Aorta (tissue), 5 donors: ENCODE measurements around the gene ENO2. TPM values are rescaled to one million over a fixed set of nuclear protein-coding genes. Genes with fewer than 3 reads are reported as not detected.
A peak's percentile ranks its signal among the peaks of the same experiment; 100 is the strongest.

Experiments used
- ATAC-seq: fragments of 200-7000 bp; cut with Tn5 transposase; one replicate; pipeline ENCODE4 v1.9.1; 2022; ENCODE audit warnings: moderate library complexity; ENCODE audit not compliant: low FRiP score
- DNase-seq, 2 donors: peaks; one replicate each; pipeline ENCODE4 v3.0.0-alpha.2; 2020
- H3K27ac ChIP-seq, 2 donors: one replicate each; pipeline ENCODE4 v1.5.1; 2013; ENCODE audit warnings: low read length in 2 of 2, mild to moderate bottlenecking in 2 of 2, moderate library complexity in 2 of 2, control low read depth in 1 of 2, inconsistent platforms in 1 of 2, low read depth in 1 of 2
- H3K27me3 ChIP-seq, 2 donors: one replicate each; pipeline ENCODE4 v1.6.1; 2013; ENCODE audit warnings: control low read depth in 1 of 2, low read length in 1 of 2, mild to moderate bottlenecking in 1 of 2, moderate library complexity in 1 of 2; ENCODE audit not compliant: insufficient read depth in 2 of 2, control insufficient read depth in 1 of 2
- H3K36me3 ChIP-seq, 2 donors: one replicate each; pipeline ENCODE4 v1.6.1; 2013; ENCODE audit warnings: control low read depth in 1 of 2, low read length in 1 of 2, mild to moderate bottlenecking in 1 of 2; ENCODE audit not compliant: insufficient read depth in 2 of 2, control insufficient read depth in 1 of 2
- H3K4me1 ChIP-seq, 2 donors: one replicate each; pipeline ENCODE4 v1.6.1; 2013; ENCODE audit warnings: low read length in 2 of 2, control low read depth in 1 of 2, mild to moderate bottlenecking in 1 of 2, moderate library complexity in 1 of 2; ENCODE audit not compliant: insufficient read depth in 2 of 2, control insufficient read depth in 1 of 2
- H3K4me3 ChIP-seq, 2 donors: one replicate each; pipeline ENCODE4 v1.5.1; 2013; ENCODE audit warnings: low read length in 2 of 2, control low read depth in 1 of 2, mild to moderate bottlenecking in 1 of 2
- H3K9me3 ChIP-seq: one replicate; pipeline ENCODE4 v1.6.1; 2013; ENCODE audit warnings: mild to moderate bottlenecking, low read length; ENCODE audit not compliant: control insufficient read depth
- WGBS, 2 donors: extraction: QIAGEN DNeasy Blood & Tissue Kit; methylation state at CpG; one replicate each; pipeline ENCODE4 v1.1.7; 2013; 5-methylcytosine and 5-hydroxymethylcytosine counted together
- intact Hi-C, 2 donors: fragments of 100-400 bp; cut with DNase I; formaldehyde crosslinking; loops; one replicate each; pipeline versions ENCODE4 v1.14.2 to v1.15.0; 2022
- polyA plus RNA-seq, 2 donors: library from polyadenylated mRNA; stranded (reverse); fragments of 200-250 nt; gene quantifications; one replicate each; pipeline ENCODE4 v1.2.3, GENCODE V29; 2013
- total RNA-seq, 2 donors: library from RNA; stranded (reverse); fragmentation: NEBNext Ultra II Directional; extraction: Animal tissue kit (Norgen Biotek cat#: 25700); gene quantifications; one replicate each; pipeline ENCODE4 v1.2.1, GENCODE V29; 2021
- donor health status: healthy with polysubstance abuse.
- donor health status: Bipolar disorder and iron deficiency.
- donor health status: DM: no; HTN: no; CAD: no.
- donor health status: DM: no; HTN: no; CAD: no.
- donor health status: DM: yes; HTN: yes; CAD: no.

The ENO2 gene
- total and polyA plus RNA-seq, 4 donors: 14.7 to 116 (median 69.3) TPM

DNA sequence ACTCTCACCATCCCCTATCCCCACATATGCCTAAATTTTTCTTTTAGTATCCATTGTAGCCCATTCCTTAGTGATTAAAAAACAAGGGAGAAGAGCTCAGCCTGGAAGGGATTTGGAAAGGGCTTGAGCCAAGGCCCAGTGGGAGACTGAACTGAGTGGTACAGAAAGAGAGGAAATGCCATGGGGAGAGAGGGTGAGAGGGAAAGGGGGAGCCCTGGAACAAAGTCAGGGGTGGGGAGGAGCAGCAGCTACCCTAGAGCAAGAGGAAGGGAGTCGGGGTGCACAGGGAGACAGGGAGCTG is 10.8 kb downstream of the ENO2 start:
- no peaks in the 10 kb centered on the region for H3K27me3 ChIP-seq
- intact Hi-C loops: loop anchor here (2.0 to 5.0 kb wide), 2 partner anchors 40 to 58 kb away; partner anchors contain the start of gene TPI1 (in 1 of the 2)
- WGBS, 2 donors: 0 to 8% methylated on average over 1 of the region's 1 CpG
- peak overlapping the region; percentile 68 to 94 for H3K27ac ChIP-seq
- no peaks in the 10 kb centered on the region for H3K36me3 ChIP-seq
- H3K4me3 ChIP-seq: no peak overlapping the region
- DNase-seq (no peak), ATAC-seq (no peak)
- H3K9me3 ChIP-seq: no peaks in the 10 kb centered on the region
- H3K4me1 ChIP-seq: no peaks in the 10 kb centered on the region

DNA sequence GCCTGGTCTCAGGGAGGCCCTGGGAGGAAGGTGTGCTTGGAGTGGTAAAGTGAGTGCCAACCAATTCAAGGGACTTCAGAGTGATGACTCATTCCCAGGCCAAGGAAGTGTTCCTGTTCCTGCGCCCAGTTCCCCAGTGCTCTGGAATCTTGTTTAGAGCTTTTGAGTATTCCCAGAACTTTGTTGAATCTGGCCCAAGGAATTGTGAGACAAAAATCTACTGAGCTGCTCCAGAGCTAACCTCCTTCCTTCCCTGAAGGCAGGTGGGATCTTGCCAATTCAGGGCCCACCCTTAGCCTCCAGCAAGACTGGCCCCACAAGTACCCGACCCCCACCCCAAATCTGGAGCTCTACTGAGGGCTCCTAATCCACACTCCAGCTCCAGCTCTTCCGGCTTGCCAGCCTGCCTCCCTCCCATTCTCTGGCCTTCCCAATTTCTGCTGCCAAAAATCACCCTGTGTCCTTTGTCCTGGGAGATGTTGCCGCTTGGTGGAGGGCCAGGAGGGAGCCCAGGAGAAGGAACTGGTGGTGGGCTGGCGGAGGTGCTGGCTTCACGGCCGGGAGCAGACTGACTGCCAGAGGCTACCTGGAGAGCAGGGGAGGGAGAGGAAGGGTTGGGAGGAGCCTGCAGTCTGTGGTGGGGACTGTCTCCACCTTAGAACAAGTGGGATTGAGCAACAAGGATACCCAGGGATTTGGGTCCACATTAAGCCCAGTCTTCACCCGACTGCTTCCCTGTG is 11.3 kb downstream of the ENO2 start:
- Histone ChIP-seq H3K4me3 (peak overlapping the region; percentile 4 to 28), H3K27me3 (no peaks in the 10 kb centered on the region), H3K9me3 (no peaks in the 10 kb centered on the region), H3K4me1 (no peaks in the 10 kb centered on the region), H3K36me3 (no peaks in the 10 kb centered on the region), H3K27ac (peak overlapping the region; percentile 96)
- DNase-seq (peak; percentile 81 to 89), ATAC-seq (peak; percentile 83)
- intact Hi-C loops: loop anchor here (2.0 to 5.0 kb wide), 2 partner anchors 39 to 58 kb away; partner anchors contain the start of gene TPI1 (in 1 of the 2)
- WGBS, 2 donors: 0 to 4% methylated on average over 8 of the region's 8 CpGs

DNA sequence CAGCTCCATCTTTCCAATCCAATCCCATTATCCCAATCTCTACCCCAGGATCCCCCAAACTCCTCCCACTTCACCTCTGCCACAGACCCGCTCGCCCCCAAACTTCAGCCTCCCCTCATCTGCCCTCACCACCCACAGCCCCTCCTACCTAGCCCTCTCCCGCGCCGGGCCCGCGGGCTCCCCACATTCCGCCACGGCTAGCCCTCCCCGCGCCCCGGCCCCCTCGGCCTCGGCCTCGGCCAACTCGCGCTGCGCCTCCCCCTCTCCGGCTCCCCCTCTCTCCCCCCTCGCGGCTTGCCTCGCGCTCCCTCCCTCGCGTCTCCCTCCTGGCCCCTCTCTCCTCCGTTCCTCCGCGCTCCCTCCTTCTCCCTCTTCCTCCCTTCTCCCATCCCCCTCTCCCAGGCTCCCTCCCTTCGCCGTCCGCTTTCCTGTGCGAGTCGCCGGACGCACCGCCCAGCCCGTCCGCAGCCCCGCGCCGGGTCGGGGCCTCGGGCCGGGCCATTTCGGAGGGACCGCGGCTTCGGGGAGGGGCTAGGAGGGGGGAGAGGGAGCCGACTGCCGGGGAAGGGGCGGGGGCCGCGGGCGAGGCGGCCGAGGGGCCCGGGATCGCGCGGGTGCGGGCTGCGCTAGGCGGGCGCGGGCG is 13.1 kb downstream of the ENO2 start, which contains the start of gene ATN1:
Gene ATN1, plus strand, starts transcription at position 581 of the 643 bp plus-strand sequence. CDS start 6,043 bp downstream, outside the sequence.
- DNase-seq (peak; percentile 93 to 95), ATAC-seq (peak; percentile 71)
- no peaks in the 10 kb centered on the region for H3K36me3 ChIP-seq
- intact Hi-C loops: loop anchor here in 1 of 2 donors (5.0 kb wide), 1 partner anchor 60 kb away; the partner anchor contains the start of gene TPI1
- no peaks in the 10 kb centered on the region for H3K27me3 ChIP-seq
- peak within 1 kb of the TSS; percentile 97 to 99 for H3K4me3 ChIP-seq
- 0 to 1% methylated on average over 39 to 66 of the region's 66 CpGs for WGBS, 2 donors
- H3K9me3 ChIP-seq: no peaks in the 10 kb centered on the region
- no peaks in the 10 kb centered on the region for H3K4me1 ChIP-seq
- peak within 1 kb of the TSS; percentile 96 for H3K27ac ChIP-seq

DNA sequence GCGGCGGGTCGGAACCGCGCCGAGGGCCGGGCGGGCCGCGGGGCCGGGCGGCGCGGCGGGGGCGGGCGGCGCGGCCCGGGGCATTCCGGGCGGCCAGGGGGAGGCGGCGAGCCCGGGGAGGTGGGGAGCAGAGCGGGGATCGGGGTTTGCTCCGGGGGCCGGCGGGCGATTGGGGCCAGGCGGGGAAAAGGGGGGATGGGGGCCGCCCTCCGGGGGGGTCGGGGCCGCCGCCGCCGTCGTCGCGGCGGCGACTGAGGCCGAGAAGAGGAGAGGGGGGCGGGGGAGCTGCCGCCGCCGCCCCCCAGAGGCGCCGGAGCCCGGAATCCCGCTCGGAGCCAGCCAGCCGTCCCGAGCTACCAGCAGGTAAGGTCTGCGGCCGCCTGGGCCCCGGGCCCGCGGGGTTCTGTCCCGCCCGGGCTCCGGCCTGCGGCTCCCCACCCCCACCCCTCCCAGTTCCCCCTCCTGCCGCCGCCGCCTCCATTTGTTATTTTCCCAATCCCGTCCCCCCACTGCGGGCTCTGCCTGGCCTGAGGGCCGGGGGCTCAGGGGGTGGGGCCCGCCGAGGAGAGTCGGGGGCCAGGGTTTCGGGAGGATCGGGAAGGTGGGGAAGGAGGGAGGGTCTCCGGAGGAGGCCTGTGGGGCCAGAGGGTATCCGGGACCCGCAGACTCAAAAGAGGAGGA is 13.8 kb downstream of the ENO2 start:
- intact Hi-C loops: loop anchor here in 1 of 2 donors (5.0 kb wide), 1 partner anchor 61 kb away; the partner anchor contains the start of gene TPI1
- Histone ChIP-seq H3K4me1 (no peaks in the 10 kb centered on the region), H3K27me3 (no peaks in the 10 kb centered on the region), H3K4me3 (peak overlapping the region; percentile 97 to 99), H3K27ac (peak overlapping the region; percentile 49 to 96), H3K36me3 (no peaks in the 10 kb centered on the region), H3K9me3 (no peaks in the 10 kb centered on the region)
- DNase-seq (peak; percentile 53 to 79), ATAC-seq (no peak)
- 1 to 2% methylated on average over 17 to 79 of the region's 79 CpGs for WGBS, 2 donors

DNA sequence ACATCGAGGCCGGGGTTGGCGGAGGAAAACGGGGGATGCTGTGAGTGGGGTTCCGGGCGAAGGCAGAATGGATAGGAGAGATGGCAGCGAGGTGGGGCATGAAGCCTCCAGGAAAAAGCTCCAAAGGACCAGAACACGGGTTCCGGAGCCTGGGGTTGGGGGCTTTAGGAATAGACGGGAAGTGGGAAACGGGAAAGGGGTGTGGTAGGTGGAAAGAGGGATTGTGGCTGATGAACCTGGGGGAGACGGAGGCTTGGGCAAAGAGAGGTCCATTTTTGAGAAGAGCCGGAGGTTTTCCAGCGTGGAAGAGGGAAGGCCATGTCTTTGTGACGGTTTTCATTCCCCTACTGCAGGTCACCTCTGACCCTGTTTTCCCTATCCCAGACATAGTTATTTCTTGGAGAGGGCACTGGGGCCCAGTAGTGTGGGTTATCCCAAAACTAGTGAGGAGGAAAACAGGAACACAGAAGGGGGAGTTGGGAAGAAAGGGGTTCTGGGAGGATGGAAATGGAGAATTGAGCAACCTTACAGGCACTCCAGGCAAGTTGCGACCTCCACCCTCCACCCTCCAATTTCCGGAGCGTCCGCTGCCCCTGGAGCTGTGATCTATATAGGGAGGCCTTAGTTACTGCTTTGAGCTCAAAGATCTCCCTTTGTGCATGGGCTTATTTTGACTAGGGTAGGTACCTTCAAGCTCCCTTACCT is 14.5 kb downstream of the ENO2 start:
- WGBS, 2 donors: 2% methylated on average over 19 of the region's 19 CpGs
- Histone ChIP-seq H3K9me3 (no peaks in the 10 kb centered on the region), H3K27me3 (no peaks in the 10 kb centered on the region), H3K27ac (peak overlapping the region; percentile 49 to 96), H3K36me3 (peaks cover 0 to 1% of the 10 kb centered on the region in 2 donors), H3K4me3 (peak overlapping the region; percentile 97 to 99), H3K4me1 (no peaks in the 10 kb centered on the region)
- intact Hi-C loops: loop anchor here in 1 of 2 donors (5.0 kb wide), 1 partner anchor 62 kb away; the partner anchor contains the start of gene TPI1
- no peak for ATAC-seq
- DNase-seq: peak in 1 of 2 donors; percentile 35

DNA sequence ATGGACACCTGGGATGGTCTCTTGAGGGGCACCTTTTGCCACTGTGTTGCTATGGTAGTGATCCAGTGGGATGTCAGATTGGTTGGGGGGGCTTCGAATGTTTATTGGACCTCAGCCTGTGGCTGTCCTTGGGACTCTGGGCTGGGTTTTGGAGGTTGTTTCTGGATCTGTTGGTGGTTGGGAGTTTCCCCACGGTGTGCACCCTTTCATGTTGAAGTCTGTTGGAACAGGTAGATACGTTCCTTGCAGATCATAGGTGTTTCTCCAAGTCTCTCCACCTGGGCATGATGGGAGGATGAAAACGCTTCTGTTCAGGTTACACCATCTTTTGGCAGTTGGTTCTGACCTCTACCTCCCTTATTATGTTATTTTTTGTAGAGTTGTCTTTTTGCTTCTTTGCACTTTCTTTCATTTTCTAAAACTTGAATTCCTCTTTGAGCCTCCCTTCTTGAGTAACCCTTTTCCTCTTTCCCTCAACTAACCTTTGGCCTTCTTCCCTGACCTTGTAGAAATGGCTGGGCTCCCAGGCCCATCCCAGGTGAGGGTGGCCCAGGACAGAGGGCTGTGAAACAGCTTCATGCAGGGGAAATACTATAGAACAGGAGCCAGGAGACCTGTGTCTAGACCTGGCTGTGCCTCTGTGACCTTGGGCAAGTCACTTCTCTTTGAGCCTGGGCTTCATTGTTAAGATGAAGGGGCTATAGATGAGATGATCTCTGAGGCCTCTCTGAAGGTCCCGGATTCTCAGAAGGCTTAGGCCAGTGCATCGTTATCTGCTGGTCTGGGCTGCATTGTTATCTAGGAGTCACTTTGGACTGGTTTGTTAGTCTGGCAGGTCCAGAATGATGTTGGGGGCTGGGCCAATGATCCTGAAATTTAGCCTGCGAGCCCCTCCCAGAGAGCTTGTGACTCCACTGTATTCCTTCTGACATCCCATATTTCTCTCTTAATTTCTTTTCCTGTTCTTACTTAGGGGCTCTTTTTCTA is 15.4 kb downstream of the ENO2 start:
- DNase-seq: peak in 1 of 2 donors; percentile 27
- intact Hi-C loops: loop anchor here in 1 of 2 donors (5.0 kb wide), 1 partner anchor 62 kb away; the partner anchor contains the start of gene TPI1
- no peak for ATAC-seq
- Histone ChIP-seq H3K4me1 (no peaks in the 10 kb centered on the region), H3K27ac (peak overlapping the region in 1 of 2 donors; percentile 29), H3K36me3 (peaks cover 2 to 3% of the 10 kb centered on the region in 2 donors), H3K9me3 (no peaks in the 10 kb centered on the region), H3K27me3 (no peaks in the 10 kb centered on the region), H3K4me3 (peak overlapping the region; percentile 97 to 99)
- 27 to 28% methylated on average over 7 of the region's 7 CpGs for WGBS, 2 donors

DNA sequence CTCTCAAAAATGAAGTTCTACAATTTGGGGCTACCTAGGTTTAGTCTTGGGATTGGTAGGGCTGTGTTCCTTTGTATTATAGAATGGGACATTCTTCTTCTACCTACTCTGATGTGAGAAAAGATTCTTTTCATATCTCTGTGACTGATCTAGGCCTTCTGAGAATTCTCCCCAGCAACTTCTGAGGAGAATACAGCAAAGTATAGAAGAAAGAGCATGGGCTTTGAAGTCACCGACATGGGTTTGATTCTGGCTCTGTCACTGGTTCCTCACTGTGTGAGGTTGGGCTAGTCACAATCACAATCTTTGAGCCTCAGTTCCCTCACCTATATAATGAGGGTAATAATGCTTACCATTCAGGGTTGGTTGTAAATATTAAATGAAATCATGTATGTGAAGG is 18.4 kb downstream of the ENO2 start:
- WGBS, 2 donors: 32% methylated on average over 1 of the region's 1 CpG
- no peaks in the 10 kb centered on the region for H3K9me3 ChIP-seq
- H3K36me3 ChIP-seq: peaks cover 3 to 5% of the 10 kb centered on the region in 2 donors
- no peak for ATAC-seq
- no peak overlapping the region for H3K4me3 ChIP-seq
- no peaks in the 10 kb centered on the region for H3K27me3 ChIP-seq
- intact Hi-C loops: no loop called here
- no peak overlapping the region for H3K27ac ChIP-seq
- H3K4me1 ChIP-seq: no peaks in the 10 kb centered on the region
- no peak for DNase-seq
